CD4-positive, alpha-beta memory T cell (primary cell): ENCODE results near the gene UBASH3A. TPM values are rescaled to one million over a fixed set of nuclear protein-coding genes. Genes with fewer than 3 reads are reported as not detected.
A peak's percentile ranks its signal among the peaks of the same experiment; 100 is the strongest.

Source experiments
- CTCF ChIA-PET: fragments of 350-600 bp; sonication (Branson Sonifier 250); formaldehyde crosslinking; loops from one replicate; lab custom pipeline; 2021; ENCODE audit warnings: inconsistent platforms; ENCODE audit not compliant: partially characterized antibody; lab: Charles Lee
- POLR2A ChIA-PET: fragments of 350-600 bp; sonication (Branson Sonifier 250); formaldehyde crosslinking; loops from one replicate; lab custom pipeline; 2021; ENCODE audit not compliant: partially characterized antibody; lab: Charles Lee
- DNase-seq, 5 donors: peaks; one replicate each; pipeline versions ENCODE4 v3.0.0 to v3.0.0-alpha.2; 2020 to 2022; ENCODE audit warnings: mixed read lengths in 1 of 5
- H3K27ac ChIP-seq: one replicate; pipeline ENCODE4 v1.7.0; 2013; ENCODE audit warnings: low read depth, low read length
- H3K27me3 ChIP-seq: 2 replicates; pipeline ENCODE4 v1.7.0; 2013; ENCODE audit warnings: mild to moderate bottlenecking, low read length, moderate library complexity; ENCODE audit not compliant: insufficient read depth
- H3K36me3 ChIP-seq: 2 replicates; pipeline ENCODE4 v1.7.0; 2013; ENCODE audit warnings: mild to moderate bottlenecking, low read length, moderate library complexity; ENCODE audit not compliant: insufficient read depth
- H3K4me1 ChIP-seq: 2 replicates; pipeline ENCODE4 v1.7.0; 2013; ENCODE audit warnings: mild to moderate bottlenecking, low read length, moderate library complexity; ENCODE audit not compliant: insufficient read depth
- H3K4me3 ChIP-seq, 2 donors: one replicate each; pipeline ENCODE4 v1.7.0; 2013; ENCODE audit warnings: low read length in 2 of 2, mild to moderate bottlenecking in 1 of 2
- H3K9me3 ChIP-seq, 2 donors: one replicate each; pipeline ENCODE4 v1.7.0; 2013; ENCODE audit warnings: low read length in 2 of 2, control low read depth in 1 of 2; ENCODE audit not compliant: control insufficient read depth in 1 of 2
- H3K27ac Mint-ChIP-seq, 7 donors: one replicate each; pipeline ENCODE4 v1.8.0; 2020 to 2021; ENCODE audit warnings: mixed read lengths in 7 of 7, mild to moderate bottlenecking in 6 of 7, inconsistent platforms in 3 of 7, moderate library complexity in 3 of 7
- H3K27me3 Mint-ChIP-seq, 2 donors: one replicate each; pipeline ENCODE4 v1.8.0; 2020 to 2021; ENCODE audit warnings: mixed read lengths in 2 of 2
- H3K36me3 Mint-ChIP-seq, 2 donors: one replicate each; pipeline ENCODE4 v1.8.0; 2020 to 2021; ENCODE audit warnings: mixed read lengths in 2 of 2, inconsistent platforms in 1 of 2, mild to moderate bottlenecking in 1 of 2
- H3K4me1 Mint-ChIP-seq, 4 donors: one replicate each; pipeline ENCODE4 v1.8.0; 2020 to 2021; ENCODE audit warnings: mixed read lengths in 4 of 4, mild to moderate bottlenecking in 1 of 4
- H3K4me3 Mint-ChIP-seq, 8 donors: one replicate each; pipeline ENCODE4 v1.8.0; 2020 to 2021; ENCODE audit warnings: mixed read lengths in 8 of 8, mild to moderate bottlenecking in 7 of 8, moderate library complexity in 6 of 8, inconsistent platforms in 3 of 8
- H3K9me3 Mint-ChIP-seq, 8 donors: one replicate each; pipeline ENCODE4 v1.8.0; 2020 to 2021; ENCODE audit warnings: mixed read lengths in 8 of 8, mild to moderate bottlenecking in 5 of 8, inconsistent platforms in 3 of 8, moderate library complexity in 1 of 8
- intact Hi-C: fragments of 100-400 bp; cut with micrococcal nuclease; formaldehyde crosslinking; loops from one replicate; pipeline ENCODE4 v1.15.1; 2023
- polyA plus RNA-seq, 2 donors: library from polyadenylated mRNA; unstranded; fragments of 300-500 nt; fragmentation: Illumina TruSeq; gene quantifications; one replicate each; pipeline ENCODE4 v1.2.3, GENCODE V29; 2021
- total RNA-seq, 2 experiments: library from RNA; stranded (reverse); gene quantifications; one replicate each; pipeline ENCODE4 v1.2.3, GENCODE V29; 2021

UBASH3A gene
- total and polyA plus RNA-seq, 4 experiments from 2014 or later = 43.1 to 93.6 (median 68.7) TPM

GRCh38 chr21:42445311-42445710 lies 41.6 kb downstream of the UBASH3A start:
- H3K9me3 Mint-ChIP-seq = peaks cover 0 to 2% (median 0%) of the 10 kb centered on the region in 8 donors
- peak overlapping the region in 2 of 7 donors; percentile 47 to 66 for H3K27ac Mint-ChIP-seq
- no peaks in the 10 kb centered on the region for H3K27me3 Mint-ChIP-seq
- Histone ChIP-seq H3K4me3 (no peak overlapping the region), H3K4me1 (peaks cover 13% of the 10 kb centered on the region), H3K9me3 (no peaks in the 10 kb centered on the region), H3K36me3 (peaks cover 59% of the 10 kb centered on the region), H3K27ac (no peak overlapping the region), H3K27me3 (no peaks in the 10 kb centered on the region)
- peaks cover 12 to 42% (median 29%) of the 10 kb centered on the region in 4 donors for H3K4me1 Mint-ChIP-seq
- peaks cover 53 to 83% of the 10 kb centered on the region in 2 donors for H3K36me3 Mint-ChIP-seq
- ChIA-PET CTCF (interaction anchor here (2.9 kb wide), 1 partner anchor 108 kb away, joined by 10 read pairs; no protein-coding TSS in a partner anchor), POLR2A (interaction anchor here (0.9 to 1.7 kb wide), 4 partner anchors 18 to 26 kb away, joined by 3 to 4 read pairs (median 3); no protein-coding TSS in a partner anchor)
- H3K4me3 Mint-ChIP-seq = no peak overlapping the region
- no peak for DNase-seq
- intact Hi-C loops = no loop called here

- Histone ChIP-seq H3K36me3 (peaks cover 55% of the 10 kb centered on the region), H3K27me3 (no peaks in the 10 kb centered on the region), H3K27ac (no peak overlapping the region), H3K4me1 (peaks cover 17% of the 10 kb centered on the region), H3K9me3 (no peaks in the 10 kb centered on the region), H3K4me3 (no peak overlapping the region)
- no peak for DNase-seq
- H3K27ac Mint-ChIP-seq = peak overlapping the region in 4 of 7 donors; percentile 17 to 83 (median 64)
- H3K4me3 Mint-ChIP-seq = no peak overlapping the region
- POLR2A ChIA-PET = interaction anchor here (0.6 to 1.5 kb wide), 5 partner anchors 10 to 128 kb away, joined by 3 read pairs; no protein-coding TSS in a partner anchor
- intact Hi-C loops = no loop called here
- H3K4me1 Mint-ChIP-seq = peaks cover 14 to 44% (median 25%) of the 10 kb centered on the region in 4 donors
- H3K9me3 Mint-ChIP-seq = peaks cover 0 to 2% (median 0%) of the 10 kb centered on the region in 8 donors
- CTCF ChIA-PET = interaction anchor here (2.9 kb wide), 1 partner anchor 109 kb away, joined by 10 read pairs; no protein-coding TSS in a partner anchor
- no peaks in the 10 kb centered on the region for H3K27me3 Mint-ChIP-seq
- peaks cover 43 to 73% of the 10 kb centered on the region in 2 donors for H3K36me3 Mint-ChIP-seq
Observed at GRCh38 chr21:42446531-42446930, 42.8 kb downstream of the UBASH3A start.

DNA sequence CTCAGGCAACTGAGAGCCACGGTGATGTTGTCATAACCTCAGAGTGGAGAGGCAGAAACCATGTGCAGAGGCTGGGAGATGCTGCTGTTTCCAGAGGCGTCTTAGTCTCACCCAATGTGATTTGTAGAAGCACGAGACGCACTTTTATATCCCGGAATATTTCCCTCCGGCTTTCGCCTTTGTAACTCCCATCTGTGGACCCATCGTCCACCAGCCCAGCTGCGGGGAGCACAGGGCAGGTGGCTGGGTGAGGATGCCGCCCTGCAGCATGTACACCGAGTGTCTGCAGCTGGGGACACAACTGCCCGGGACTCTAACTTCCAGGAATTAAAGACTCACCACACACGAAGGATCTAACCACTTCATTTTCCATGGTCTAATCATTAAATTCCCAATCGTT lies 43.5 kb downstream of the UBASH3A start:
- DNase-seq = no peak

GRCh38 chr21:42447732-42448131 lies 44.0 kb downstream of the UBASH3A start:
- peaks cover 43% of the 10 kb centered on the region for H3K36me3 ChIP-seq
- ChIA-PET POLR2A (interaction anchor here (1.3 to 2.0 kb wide), 2 partner anchors 22 to 67 kb away, joined by 3 to 6 read pairs; no protein-coding TSS in a partner anchor), CTCF (interaction anchor here (1.8 to 5.3 kb wide), 2 partner anchors 110 to 138 kb away, joined by 8 to 60 read pairs; no protein-coding TSS in a partner anchor)
- no peak for DNase-seq
- H3K4me3 Mint-ChIP-seq = no peak overlapping the region
- no peaks in the 10 kb centered on the region for H3K9me3 ChIP-seq
- H3K9me3 Mint-ChIP-seq = peaks cover 0 to 2% (median 0%) of the 10 kb centered on the region in 8 donors
- intact Hi-C loops = no loop called here
- peaks cover 12 to 40% (median 25%) of the 10 kb centered on the region in 4 donors for H3K4me1 Mint-ChIP-seq
- H3K4me3 ChIP-seq = no peak overlapping the region
- H3K4me1 ChIP-seq = peaks cover 17% of the 10 kb centered on the region
- no peak overlapping the region for H3K27ac ChIP-seq
- H3K27ac Mint-ChIP-seq = peak overlapping the region in 4 of 7 donors; percentile 44 to 90 (median 64)
- no peaks in the 10 kb centered on the region for H3K27me3 Mint-ChIP-seq
- no peaks in the 10 kb centered on the region for H3K27me3 ChIP-seq
- peaks cover 31 to 61% of the 10 kb centered on the region in 2 donors for H3K36me3 Mint-ChIP-seq

More for the DNA sequence above, 43.5 kb downstream of the UBASH3A start:
- H3K27ac ChIP-seq = no peak overlapping the region
- no peaks in the 10 kb centered on the region for H3K9me3 ChIP-seq
- H3K27me3 ChIP-seq = no peaks in the 10 kb centered on the region
- POLR2A ChIA-PET = interaction anchor here (0.7 to 1.5 kb wide), 3 partner anchors 9 to 109 kb away, joined by 3 read pairs; no protein-coding TSS in a partner anchor
- peaks cover 17% of the 10 kb centered on the region for H3K4me1 ChIP-seq
- H3K4me3 ChIP-seq = no peak overlapping the region
- no peak overlapping the region for H3K4me3 Mint-ChIP-seq
- CTCF ChIA-PET = interaction anchor here (2.9 kb wide), 1 partner anchor 110 kb away, joined by 10 read pairs; no protein-coding TSS in a partner anchor
- intact Hi-C loops = no loop called here
- peak overlapping the region in 2 of 7 donors; percentile 43 to 66 for H3K27ac Mint-ChIP-seq
- no peaks in the 10 kb centered on the region for H3K27me3 Mint-ChIP-seq
- peaks cover 36 to 66% of the 10 kb centered on the region in 2 donors for H3K36me3 Mint-ChIP-seq
- peaks cover 48% of the 10 kb centered on the region for H3K36me3 ChIP-seq
- H3K9me3 Mint-ChIP-seq = peaks cover 0 to 2% (median 0%) of the 10 kb centered on the region in 8 donors
- peaks cover 12 to 40% (median 25%) of the 10 kb centered on the region in 4 donors for H3K4me1 Mint-ChIP-seq

GRCh38 chr21:42448686-42449085 lies 45.0 kb downstream of the UBASH3A start:
- ChIA-PET POLR2A (interaction anchor here (1.0 to 3.3 kb wide), 5 partner anchors 23 to 88 kb away, joined by 3 to 21 read pairs (median 6); partner anchors contain the start of gene UBASH3A), CTCF (interaction anchor here (1.1 to 5.3 kb wide), 5 partner anchors 44 to 138 kb away, joined by 3 to 60 read pairs (median 3); no protein-coding TSS in a partner anchor)
- intact Hi-C loops = no loop called here
- H3K9me3 Mint-ChIP-seq = peaks cover 0 to 2% (median 0%) of the 10 kb centered on the region in 8 donors
- no peak for DNase-seq
- Histone ChIP-seq H3K27me3 (no peaks in the 10 kb centered on the region), H3K4me3 (no peak overlapping the region), H3K9me3 (no peaks in the 10 kb centered on the region), H3K36me3 (peaks cover 37% of the 10 kb centered on the region), H3K27ac (peak overlapping the region; percentile 3), H3K4me1 (peaks cover 17% of the 10 kb centered on the region)
- no peaks in the 10 kb centered on the region for H3K27me3 Mint-ChIP-seq
- peaks cover 30 to 51% of the 10 kb centered on the region in 2 donors for H3K36me3 Mint-ChIP-seq
- peak overlapping the region in 6 of 7 donors; percentile 37 to 94 (median 82) for H3K27ac Mint-ChIP-seq
- H3K4me3 Mint-ChIP-seq = peak overlapping the region in 1 of 8 donors; percentile 13
- peaks cover 12 to 40% (median 25%) of the 10 kb centered on the region in 4 donors for H3K4me1 Mint-ChIP-seq

- Mint-ChIP-seq H3K36me3 (peaks cover 8 to 19% of the 10 kb centered on the region in 2 donors), H3K4me3 (no peak overlapping the region), H3K27me3 (no peaks in the 10 kb centered on the region), H3K4me1 (peaks cover 17 to 50% (median 33%) of the 10 kb centered on the region in 4 donors), H3K9me3 (peaks cover 0 to 2% (median 0%) of the 10 kb centered on the region in 8 donors), H3K27ac (peak overlapping the region in 1 of 7 donors; percentile 29)
- Histone ChIP-seq H3K27me3 (no peaks in the 10 kb centered on the region), H3K9me3 (no peaks in the 10 kb centered on the region), H3K4me3 (no peak overlapping the region), H3K4me1 (peaks cover 31% of the 10 kb centered on the region), H3K27ac (no peak overlapping the region), H3K36me3 (peaks cover 15% of the 10 kb centered on the region)
- intact Hi-C loops = loop anchor here (5.0 kb wide), 1 partner anchor 35 kb away; no protein-coding TSS in a partner anchor
- POLR2A ChIA-PET = interaction anchor here (1.0 kb wide), 1 partner anchor 48 kb away, joined by 3 read pairs; the partner anchor contains the start of gene UBASH3A
- CTCF ChIA-PET = interaction anchor here (1.1 to 5.3 kb wide), 3 partner anchors 27 to 307 kb away, joined by 3 to 60 read pairs (median 7); no protein-coding TSS in a partner anchor
- no peak for DNase-seq
Observed at GRCh38 chr21:42451941-42452340, 48.2 kb downstream of the UBASH3A start.
